Choroid plexus epithelial cell (primary cell): ENCODE measurements around the gene PPM1H.

Experiments
- DNase-seq: peaks from one replicate; pipeline ENCODE4 v3.0.0-alpha.2; 2010; ENCODE audit warnings: low read depth
- H3K4me3 ChIP-seq: 2 replicates; pipeline ENCODE4 v1.5.1; 2011; ENCODE audit warnings: low read depth, mild to moderate bottlenecking, control low read depth, low read length, moderate library complexity
- TF ChIP-seq, protein P1 (sequence below): conservative IDR thresholded peaks from 2 replicates; pipeline ENCODE4 v1.5.1; 2011; ENCODE audit warnings: low read depth, mild to moderate bottlenecking, control low read depth, inconsistent platforms, low read length, moderate library complexity

PPM1H gene

DNA sequence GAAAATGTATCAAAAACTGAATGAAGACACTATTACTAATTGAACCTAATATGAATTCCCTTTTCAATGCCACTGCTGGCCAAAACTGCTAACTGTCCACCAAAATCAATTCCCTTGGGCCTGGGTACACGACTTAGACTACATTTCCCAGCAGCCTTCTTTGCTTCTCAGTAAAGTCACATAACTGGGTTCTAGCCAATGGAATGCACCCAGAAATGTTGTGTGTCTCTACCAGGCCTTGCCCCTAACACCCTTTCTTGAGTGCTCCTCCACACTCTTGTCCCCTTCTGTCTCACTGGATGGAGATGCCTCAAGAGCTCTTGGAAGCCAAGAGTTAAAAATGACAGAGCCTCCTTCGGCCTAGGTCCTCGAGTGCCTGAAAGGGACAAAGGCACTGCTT lies 156.8 kb downstream of the PPM1H start:
- H3K4me3 ChIP-seq: no peak overlapping the region
- TF ChIP-seq, protein P1, sequence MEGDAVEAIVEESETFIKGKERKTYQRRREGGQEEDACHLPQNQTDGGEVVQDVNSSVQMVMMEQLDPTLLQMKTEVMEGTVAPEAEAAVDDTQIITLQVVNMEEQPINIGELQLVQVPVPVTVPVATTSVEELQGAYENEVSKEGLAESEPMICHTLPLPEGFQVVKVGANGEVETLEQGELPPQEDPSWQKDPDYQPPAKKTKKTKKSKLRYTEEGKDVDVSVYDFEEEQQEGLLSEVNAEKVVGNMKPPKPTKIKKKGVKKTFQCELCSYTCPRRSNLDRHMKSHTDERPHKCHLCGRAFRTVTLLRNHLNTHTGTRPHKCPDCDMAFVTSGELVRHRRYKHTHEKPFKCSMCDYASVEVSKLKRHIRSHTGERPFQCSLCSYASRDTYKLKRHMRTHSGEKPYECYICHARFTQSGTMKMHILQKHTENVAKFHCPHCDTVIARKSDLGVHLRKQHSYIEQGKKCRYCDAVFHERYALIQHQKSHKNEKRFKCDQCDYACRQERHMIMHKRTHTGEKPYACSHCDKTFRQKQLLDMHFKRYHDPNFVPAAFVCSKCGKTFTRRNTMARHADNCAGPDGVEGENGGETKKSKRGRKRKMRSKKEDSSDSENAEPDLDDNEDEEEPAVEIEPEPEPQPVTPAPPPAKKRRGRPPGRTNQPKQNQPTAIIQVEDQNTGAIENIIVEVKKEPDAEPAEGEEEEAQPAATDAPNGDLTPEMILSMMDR: no peak
- no peak for DNase-seq

- DNase-seq: no peak
- TF ChIP-seq, protein P1: no peak
- no peak overlapping the region for H3K4me3 ChIP-seq
These were observed 158.0 kb downstream of the PPM1H start for GRCh38 chr12:62776997-62777396.

DNA sequence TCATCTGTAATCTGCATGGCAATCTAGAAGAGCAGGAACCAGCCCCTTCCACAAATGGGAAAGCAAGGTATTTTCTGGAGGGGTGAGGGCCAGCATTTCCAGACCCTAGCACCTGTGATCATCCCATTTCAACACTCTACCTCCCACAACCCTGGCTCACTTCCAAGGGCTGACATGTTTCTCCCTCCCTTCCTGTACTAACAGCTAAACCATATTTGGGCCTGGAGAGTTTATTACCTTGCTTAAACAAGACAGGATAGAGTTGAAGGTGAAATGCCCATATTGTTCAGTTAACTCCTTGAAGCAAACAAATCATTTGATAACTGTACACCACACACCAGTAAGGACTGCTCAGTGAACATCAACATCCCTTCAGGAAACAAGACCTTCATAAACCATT lies 158.4 kb downstream of the PPM1H start:
- TF ChIP-seq, protein P1: no peak
- no peak for DNase-seq
- H3K4me3 ChIP-seq: no peak overlapping the region

- H3K4me3 ChIP-seq: no peak overlapping the region
- TF ChIP-seq, protein P1: no peak
- DNase-seq: no peak
These were observed 160.2 kb downstream of the PPM1H start for GRCh38 chr12:62774794-62775193.

- TF ChIP-seq, protein P1: no peak
- no peak overlapping the region for H3K4me3 ChIP-seq
- no peak for DNase-seq
These were observed 162.5 kb downstream of the PPM1H start for GRCh38 chr12:62772416-62772955.

- TF ChIP-seq, protein P1: no peak
- no peak for DNase-seq
- H3K4me3 ChIP-seq: no peak overlapping the region
These were observed 163.1 kb downstream of the PPM1H start for GRCh38 chr12:62771828-62772227.

GRCh38 chr12:62770381-62770780 lies 164.6 kb downstream of the PPM1H start:
- no peak overlapping the region for H3K4me3 ChIP-seq
- no peak for DNase-seq
- TF ChIP-seq, protein P1: no peak
